Activated T-cell treated with anti-CD3 and anti-CD28 coated beads, Interleukin-2, amount 50 U/mL, for 72 hours (primary cell): ENCODE data around the gene PARM1. TPM values are rescaled to one million over a fixed set of nuclear protein-coding genes. Genes with fewer than 3 reads are reported as not detected.

Experiments
- ATAC-seq, 2 donors: fragments of 150-1000 bp; cut with Tn5 transposase; replicated peaks in 1 of 2; 2 replicates each; pipeline ENCODE4 v1.10.0; 2021; ENCODE audit warnings: moderate library complexity in 2 of 2, mild to moderate bottlenecking in 1 of 2
- DNase-seq, 2 donors: peaks; one replicate each; pipeline ENCODE4 v3.0.0; 2021 to 2022; ENCODE audit warnings: mixed read lengths in 1 of 2
- H3K27ac Mint-ChIP-seq: one replicate; pipeline ENCODE4 v1.8.0; 2022; ENCODE audit warnings: mild to moderate bottlenecking, moderate library complexity, mixed read lengths
- H3K27me3 Mint-ChIP-seq: one replicate; pipeline ENCODE4 v1.8.0; 2022; ENCODE audit warnings: low read depth, mixed read lengths
- H3K36me3 Mint-ChIP-seq, 2 donors: one replicate each; pipeline ENCODE4 v1.8.0; 2022; ENCODE audit warnings: mixed read lengths in 2 of 2, mild to moderate bottlenecking in 1 of 2; ENCODE audit not compliant: insufficient read depth in 2 of 2
- H3K4me1 Mint-ChIP-seq: one replicate; pipeline ENCODE4 v1.8.0; 2022; ENCODE audit warnings: low read depth, mixed read lengths
- H3K4me3 Mint-ChIP-seq, 2 donors: one replicate each; pipeline ENCODE4 v1.8.0; 2022; ENCODE audit warnings: mild to moderate bottlenecking in 2 of 2, mixed read lengths in 2 of 2, moderate library complexity in 2 of 2
- H3K9me3 Mint-ChIP-seq, 2 donors: one replicate each; pipeline ENCODE4 v1.8.0; 2022; ENCODE audit warnings: mixed read lengths in 2 of 2
- total RNA-seq, 2 donors: library from RNA; stranded (reverse); gene quantifications; one replicate each; pipeline ENCODE4 v1.2.3, GENCODE V29; 2022

PARM1 gene
- total RNA-seq, 2 donors from 2014 or later, result 0.07 to 0.19 TPM

GRCh38 chr4:75054078-75054477 lies 121.2 kb downstream of the PARM1 start:
- Mint-ChIP-seq H3K4me1 (no peaks in the 10 kb centered on the region), H3K4me3 (no peak overlapping the region), H3K9me3 (no peaks in the 10 kb centered on the region), H3K27ac (no peak overlapping the region), H3K36me3 (no peaks in the 10 kb centered on the region), H3K27me3 (peaks cover 6% of the 10 kb centered on the region)
- DNase-seq (no peak), ATAC-seq (no peak)

DNA sequence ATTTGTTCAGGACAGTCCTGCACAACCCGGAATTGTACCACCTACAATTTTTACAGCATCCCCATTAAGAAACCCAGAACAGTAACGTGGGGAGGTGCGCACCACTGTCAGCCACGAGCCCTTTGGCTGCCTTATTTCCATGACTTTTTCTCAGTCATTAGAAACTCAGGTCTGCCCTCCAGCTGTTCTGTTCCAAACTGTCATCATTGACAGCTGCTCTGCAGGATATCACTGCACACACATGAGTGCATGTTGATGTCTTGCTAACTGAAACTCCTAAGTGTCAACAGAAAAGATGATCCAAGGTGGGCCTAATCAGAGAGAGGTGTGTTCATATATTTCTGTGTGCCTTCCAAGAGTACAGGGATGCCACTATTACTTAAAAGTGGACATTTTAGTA lies 123.4 kb downstream of the PARM1 start:
- H3K27me3 Mint-ChIP-seq, result peaks cover 6% of the 10 kb centered on the region
- H3K4me1 Mint-ChIP-seq, result no peaks in the 10 kb centered on the region
- DNase-seq (no peak), ATAC-seq (no peak)
- H3K36me3 Mint-ChIP-seq, result no peaks in the 10 kb centered on the region
- no peak overlapping the region for H3K27ac Mint-ChIP-seq
- H3K9me3 Mint-ChIP-seq, result no peaks in the 10 kb centered on the region
- H3K4me3 Mint-ChIP-seq, result no peak overlapping the region

- ATAC-seq (no peak), DNase-seq (no peak)
- Mint-ChIP-seq H3K27ac (no peak overlapping the region), H3K4me3 (no peak overlapping the region), H3K9me3 (no peaks in the 10 kb centered on the region), H3K36me3 (no peaks in the 10 kb centered on the region), H3K4me1 (no peaks in the 10 kb centered on the region), H3K27me3 (peaks cover 6% of the 10 kb centered on the region)
These were observed 124.5 kb downstream of the PARM1 start for GRCh38 chr4:75057369-75057768.

GRCh38 chr4:75058486-75058885 lies 125.6 kb downstream of the PARM1 start:
- Mint-ChIP-seq H3K9me3 (no peaks in the 10 kb centered on the region), H3K27me3 (peaks cover 6% of the 10 kb centered on the region), H3K36me3 (no peaks in the 10 kb centered on the region), H3K4me3 (no peak overlapping the region), H3K4me1 (no peaks in the 10 kb centered on the region), H3K27ac (no peak overlapping the region)
- DNase-seq, result no peak
- no peak for ATAC-seq

GRCh38 chr4:75063433-75063832 lies 130.5 kb downstream of the PARM1 start:
- H3K36me3 Mint-ChIP-seq, result no peaks in the 10 kb centered on the region
- no peaks in the 10 kb centered on the region for H3K4me1 Mint-ChIP-seq
- no peak overlapping the region for H3K27ac Mint-ChIP-seq
- H3K27me3 Mint-ChIP-seq, result no peaks in the 10 kb centered on the region
- peaks cover 0 to 2% of the 10 kb centered on the region in 2 donors for H3K9me3 Mint-ChIP-seq
- H3K4me3 Mint-ChIP-seq, result no peak overlapping the region
- DNase-seq (no peak), ATAC-seq (no peak)

DNA sequence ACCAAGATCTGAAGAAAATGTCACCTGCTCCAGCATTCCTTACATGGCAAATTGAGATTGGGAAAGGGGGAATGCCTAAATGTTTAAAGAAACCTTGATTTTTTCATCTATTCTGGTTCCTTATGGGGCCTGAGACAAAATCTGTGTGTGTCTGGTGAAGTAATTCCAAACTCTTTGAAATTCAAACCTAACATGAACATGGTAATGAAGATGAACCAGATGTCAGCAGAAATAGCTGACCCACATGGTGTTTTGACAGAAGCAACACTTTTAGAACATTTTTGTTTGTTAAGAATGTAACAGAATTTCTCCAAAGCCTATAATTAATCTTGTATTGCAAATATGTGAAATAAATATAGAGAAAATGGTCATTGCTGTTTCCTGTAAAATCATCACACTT lies 133.0 kb downstream of the PARM1 start:
- Mint-ChIP-seq H3K4me3 (no peak overlapping the region), H3K27ac (no peak overlapping the region), H3K27me3 (no peaks in the 10 kb centered on the region), H3K4me1 (no peaks in the 10 kb centered on the region), H3K36me3 (no peaks in the 10 kb centered on the region), H3K9me3 (peaks cover 0 to 2% of the 10 kb centered on the region in 2 donors)
- ATAC-seq (no peak), DNase-seq (no peak)

DNA sequence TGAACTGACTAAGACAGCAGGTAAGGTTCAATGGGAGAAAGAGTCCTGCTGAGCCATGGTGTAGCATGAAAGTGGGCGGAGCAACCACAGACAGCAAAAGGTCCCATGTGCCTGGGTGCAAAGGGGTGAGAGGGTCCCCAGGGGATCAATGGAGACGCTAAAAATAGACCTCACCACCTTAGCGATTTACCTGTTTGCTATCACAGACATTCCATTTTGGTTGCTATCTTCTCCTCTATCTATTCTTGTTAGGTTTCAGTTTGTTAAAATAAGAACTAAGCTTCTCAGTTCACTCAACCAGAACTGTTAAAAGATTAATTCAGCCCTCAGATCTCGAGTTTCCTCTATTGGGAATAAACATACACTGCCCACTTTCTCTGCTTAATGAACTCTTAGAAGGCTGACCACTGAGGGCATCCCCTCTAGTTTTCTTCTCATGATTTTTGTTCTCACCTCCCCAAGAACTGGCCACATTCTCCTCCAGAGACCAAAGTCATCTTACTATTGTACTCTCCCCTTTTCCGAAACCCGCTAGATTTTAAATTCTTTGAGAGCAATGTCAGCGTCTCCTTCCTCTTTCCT lies 136.7 kb downstream of the PARM1 start:
- H3K27ac Mint-ChIP-seq, result no peak overlapping the region

GRCh38 chr4:75071317-75071716 lies 138.4 kb downstream of the PARM1 start:
- Mint-ChIP-seq H3K36me3 (no peaks in the 10 kb centered on the region), H3K4me1 (no peaks in the 10 kb centered on the region), H3K27me3 (no peaks in the 10 kb centered on the region), H3K4me3 (no peak overlapping the region), H3K9me3 (no peaks in the 10 kb centered on the region), H3K27ac (no peak overlapping the region)
- DNase-seq (no peak), ATAC-seq (no peak)

More for the DNA sequence above, 136.7 kb downstream of the PARM1 start:
- no peaks in the 10 kb centered on the region for H3K36me3 Mint-ChIP-seq
- DNase-seq (no peak), ATAC-seq (no peak)
- no peak overlapping the region for H3K4me3 Mint-ChIP-seq
- H3K9me3 Mint-ChIP-seq, result peaks cover 0 to 2% of the 10 kb centered on the region in 2 donors
- H3K4me1 Mint-ChIP-seq, result no peaks in the 10 kb centered on the region
- H3K27me3 Mint-ChIP-seq, result no peaks in the 10 kb centered on the region

GRCh38 chr4:75080888-75081287 lies 148.0 kb downstream of the PARM1 start:
- no peaks in the 10 kb centered on the region for H3K27me3 Mint-ChIP-seq
- H3K27ac Mint-ChIP-seq, result no peak overlapping the region
- no peaks in the 10 kb centered on the region for H3K4me1 Mint-ChIP-seq
- peaks cover 0 to 2% of the 10 kb centered on the region in 2 donors for H3K9me3 Mint-ChIP-seq
- H3K4me3 Mint-ChIP-seq, result no peak overlapping the region
- no peak for DNase-seq
- no peak for ATAC-seq
- no peaks in the 10 kb centered on the region for H3K36me3 Mint-ChIP-seq

DNA sequence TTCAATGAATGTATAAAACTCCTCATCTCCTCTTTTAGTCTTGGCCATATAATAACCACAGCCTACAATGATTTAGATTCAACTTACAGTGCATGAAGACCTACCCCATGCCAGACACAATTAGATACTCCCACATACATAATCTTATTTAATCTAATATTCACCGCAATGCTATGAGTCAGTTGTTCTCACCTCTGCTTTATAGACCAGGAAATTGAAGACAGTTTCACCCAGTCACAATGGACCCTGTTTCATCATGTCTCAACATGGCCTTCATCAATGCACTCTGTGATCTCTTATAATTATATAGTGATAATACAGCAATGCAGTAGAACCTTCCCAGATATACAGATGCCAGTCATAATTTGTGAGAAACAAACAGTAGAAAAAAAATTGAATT lies 148.6 kb downstream of the PARM1 start:
- ATAC-seq, result no peak
- Mint-ChIP-seq H3K9me3 (peaks cover 0 to 2% of the 10 kb centered on the region in 2 donors), H3K27ac (no peak overlapping the region), H3K27me3 (no peaks in the 10 kb centered on the region), H3K4me3 (no peak overlapping the region), H3K4me1 (no peaks in the 10 kb centered on the region), H3K36me3 (no peaks in the 10 kb centered on the region)
- DNase-seq, result no peak

DNA sequence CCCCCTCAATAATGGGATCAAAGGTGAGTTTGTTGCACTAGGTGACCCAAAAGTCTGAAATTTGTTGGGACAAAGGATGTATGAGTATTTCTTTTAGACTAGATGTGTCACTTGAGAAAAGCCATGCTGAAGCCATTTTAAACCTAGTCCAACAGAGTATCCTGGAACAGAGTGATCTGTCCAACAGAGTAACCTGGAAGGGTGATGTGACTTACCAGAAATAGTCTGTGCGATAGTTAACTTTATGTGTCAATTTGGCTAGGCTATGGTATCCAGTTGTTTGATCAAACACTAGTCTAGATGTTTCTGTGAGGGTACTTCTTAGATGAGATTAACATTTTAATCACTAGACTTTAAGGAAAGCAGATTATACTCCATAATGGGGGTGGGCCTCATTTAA lies 154.5 kb downstream of the PARM1 start:
- no peak overlapping the region for H3K27ac Mint-ChIP-seq
- ATAC-seq, result no peak
- no peaks in the 10 kb centered on the region for H3K4me1 Mint-ChIP-seq
- H3K27me3 Mint-ChIP-seq, result no peaks in the 10 kb centered on the region
- no peak for DNase-seq
- H3K36me3 Mint-ChIP-seq, result no peaks in the 10 kb centered on the region
- H3K4me3 Mint-ChIP-seq, result no peak overlapping the region
- no peaks in the 10 kb centered on the region for H3K9me3 Mint-ChIP-seq

DNA sequence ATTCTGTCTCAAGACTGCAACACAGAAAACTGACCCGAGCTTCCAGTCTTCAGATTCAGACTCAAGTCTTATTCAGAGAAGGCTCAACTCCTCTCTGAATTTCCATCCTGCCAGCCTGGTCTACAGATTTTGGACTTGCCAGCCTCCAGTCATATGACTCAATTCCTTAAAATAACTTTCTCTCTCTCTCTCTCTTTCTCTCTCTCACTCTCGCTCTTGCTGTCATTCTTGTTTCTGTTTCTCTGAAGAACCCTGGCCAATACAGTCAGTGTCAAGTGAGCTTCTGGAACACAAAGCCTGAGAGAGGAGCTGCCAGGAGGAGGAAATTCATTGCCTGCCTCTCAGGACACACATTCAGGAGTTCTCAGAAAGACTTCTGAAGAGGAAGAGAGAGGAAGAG lies 154.9 kb downstream of the PARM1 start:
- no peaks in the 10 kb centered on the region for H3K36me3 Mint-ChIP-seq
- no peaks in the 10 kb centered on the region for H3K4me1 Mint-ChIP-seq
- peaks cover 1 to 3% of the 10 kb centered on the region in 2 donors for H3K9me3 Mint-ChIP-seq
- no peaks in the 10 kb centered on the region for H3K27me3 Mint-ChIP-seq
- H3K27ac Mint-ChIP-seq, result no peak overlapping the region
- H3K4me3 Mint-ChIP-seq, result no peak overlapping the region
- DNase-seq (no peak), ATAC-seq (no peak)

DNA sequence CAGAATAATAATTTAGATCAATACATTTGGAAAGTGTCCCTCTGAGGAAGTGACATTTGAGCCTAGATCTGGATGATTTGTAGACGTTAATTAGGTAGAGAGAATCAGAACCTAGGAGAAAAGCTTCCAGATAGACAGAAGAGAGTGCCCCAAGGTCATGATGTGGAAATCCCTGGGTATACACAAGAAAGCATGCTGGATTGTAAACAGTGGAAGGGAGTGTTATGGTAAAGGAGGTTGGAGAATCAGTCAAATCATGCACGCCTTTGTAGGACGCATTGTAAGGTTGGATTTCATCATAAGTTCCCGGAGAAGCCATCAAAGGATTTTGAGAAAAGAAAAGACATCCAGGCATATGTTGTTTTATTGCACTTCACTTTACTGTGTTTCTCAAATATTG lies 156.3 kb downstream of the PARM1 start:
- Mint-ChIP-seq H3K27me3 (no peaks in the 10 kb centered on the region), H3K27ac (no peak overlapping the region), H3K4me3 (no peak overlapping the region), H3K36me3 (no peaks in the 10 kb centered on the region), H3K4me1 (no peaks in the 10 kb centered on the region), H3K9me3 (peaks cover 1 to 3% of the 10 kb centered on the region in 2 donors)
- ATAC-seq, result no peak
- no peak for DNase-seq

GRCh38 chr4:75099321-75099720 lies 166.4 kb downstream of the PARM1 start:
- Mint-ChIP-seq H3K27me3 (no peaks in the 10 kb centered on the region), H3K4me3 (no peak overlapping the region), H3K9me3 (peaks cover 8% of the 10 kb centered on the region in 2 donors), H3K4me1 (no peaks in the 10 kb centered on the region), H3K36me3 (peaks cover 2% of the 10 kb centered on the region in 2 donors), H3K27ac (no peak overlapping the region)
- no peak for DNase-seq
- no peak for ATAC-seq
